Peyer's patch (tissue), 4 donors: ENCODE measurements around the gene SPATA4. TPM values are rescaled to one million over a fixed set of nuclear protein-coding genes. Genes with fewer than 3 reads are reported as not detected.

Experiments
- DNase-seq, 3 donors: peaks; one replicate each; pipeline ENCODE4 v3.0.0-alpha.2; 2017 to 2019
- H3K27ac ChIP-seq, 4 donors: fragments of 200-600 bp; sonication (generic); one replicate each; pipeline ENCODE4 v1.5.1; 2016 to 2019
- H3K27me3 ChIP-seq, 2 donors: fragments of 200-600 bp; sonication (generic); one replicate each; pipeline ENCODE4 v1.5.1; 2019
- H3K36me3 ChIP-seq, 3 donors: fragments of 200-600 bp; sonication (generic); one replicate each; pipeline ENCODE4 v1.5.1; 2016 to 2019
- H3K4me1 ChIP-seq, 4 donors: fragments of 200-600 bp; sonication (generic); one replicate each; pipeline ENCODE4 v1.5.1; 2016 to 2019
- H3K4me3 ChIP-seq, 4 donors: fragments of 200-600 bp; sonication (generic); 1 replicate in 3 of 4; 2 replicates in 1 of 4; pipeline ENCODE4 v1.5.1; 2016 to 2019; ENCODE audit warnings: mild to moderate bottlenecking in 1 of 4
- H3K9me3 ChIP-seq, 4 donors: fragments of 200-600 bp; sonication (generic); one replicate each; pipeline ENCODE4 v1.5.1; 2016 to 2019; ENCODE audit warnings: mild to moderate bottlenecking in 1 of 4
- POLR2A ChIP-seq, 2 donors: fragments of 450-650 bp; IDR thresholded peaks; one replicate each; pipeline ENCODE4 v1.5.1; 2017; ENCODE audit warnings: antibody characterized with exemption in 2 of 2, mild to moderate bottlenecking in 2 of 2, moderate library complexity in 2 of 2
- total RNA-seq, 4 donors: library from RNA; depleted of rRNA; stranded (reverse); fragments of >200 nt; gene quantifications; one replicate each; pipeline ENCODE4 v1.1.0, GENCODE V29; 2016
- TF ChIP-seq, protein P1 (sequence below), 6 experiments: fragments of 450-650 bp in 4 of 6; fragments of 200-600 bp in 2 of 6; sonication (generic) in 1 of 6; IDR thresholded peaks; one replicate each; pipeline ENCODE4 v1.5.1; 2017 to 2019; ENCODE audit warnings: antibody characterized with exemption in 6 of 6, mild to moderate bottlenecking in 3 of 6, moderate library complexity in 1 of 6

Gene SPATA4
- total RNA-seq, 4 donors from 2014 or later: not detected

GRCh38 chr4:176163041-176163440 is 32.3 kb downstream of the SPATA4 start:
- no peak overlapping the region for H3K4me3 ChIP-seq
- no peaks in the 10 kb centered on the region for H3K4me1 ChIP-seq
- no peaks in the 10 kb centered on the region for H3K36me3 ChIP-seq
- no peaks in the 10 kb centered on the region for H3K9me3 ChIP-seq
- no peak for TF ChIP-seq POLR2A (IDR thresholded peaks at IDR 0.05)
- TF ChIP-seq, protein P1, sequence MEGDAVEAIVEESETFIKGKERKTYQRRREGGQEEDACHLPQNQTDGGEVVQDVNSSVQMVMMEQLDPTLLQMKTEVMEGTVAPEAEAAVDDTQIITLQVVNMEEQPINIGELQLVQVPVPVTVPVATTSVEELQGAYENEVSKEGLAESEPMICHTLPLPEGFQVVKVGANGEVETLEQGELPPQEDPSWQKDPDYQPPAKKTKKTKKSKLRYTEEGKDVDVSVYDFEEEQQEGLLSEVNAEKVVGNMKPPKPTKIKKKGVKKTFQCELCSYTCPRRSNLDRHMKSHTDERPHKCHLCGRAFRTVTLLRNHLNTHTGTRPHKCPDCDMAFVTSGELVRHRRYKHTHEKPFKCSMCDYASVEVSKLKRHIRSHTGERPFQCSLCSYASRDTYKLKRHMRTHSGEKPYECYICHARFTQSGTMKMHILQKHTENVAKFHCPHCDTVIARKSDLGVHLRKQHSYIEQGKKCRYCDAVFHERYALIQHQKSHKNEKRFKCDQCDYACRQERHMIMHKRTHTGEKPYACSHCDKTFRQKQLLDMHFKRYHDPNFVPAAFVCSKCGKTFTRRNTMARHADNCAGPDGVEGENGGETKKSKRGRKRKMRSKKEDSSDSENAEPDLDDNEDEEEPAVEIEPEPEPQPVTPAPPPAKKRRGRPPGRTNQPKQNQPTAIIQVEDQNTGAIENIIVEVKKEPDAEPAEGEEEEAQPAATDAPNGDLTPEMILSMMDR (IDR thresholded peaks at IDR 0.05): no peak
- H3K27me3 ChIP-seq: no peaks in the 10 kb centered on the region
- DNase-seq: no peak
- no peak overlapping the region for H3K27ac ChIP-seq

GRCh38 chr4:176156656-176157055 is 38.7 kb downstream of the SPATA4 start:
- no peaks in the 10 kb centered on the region for H3K27me3 ChIP-seq
- H3K36me3 ChIP-seq: no peaks in the 10 kb centered on the region
- H3K9me3 ChIP-seq: no peaks in the 10 kb centered on the region
- no peak overlapping the region for H3K27ac ChIP-seq
- no peak for DNase-seq
- no peak overlapping the region for H3K4me3 ChIP-seq
- H3K4me1 ChIP-seq: no peaks in the 10 kb centered on the region
- TF ChIP-seq POLR2A (IDR thresholded peaks at IDR 0.05): no peak
- TF ChIP-seq, protein P1 (IDR thresholded peaks at IDR 0.05): no peak

DNA sequence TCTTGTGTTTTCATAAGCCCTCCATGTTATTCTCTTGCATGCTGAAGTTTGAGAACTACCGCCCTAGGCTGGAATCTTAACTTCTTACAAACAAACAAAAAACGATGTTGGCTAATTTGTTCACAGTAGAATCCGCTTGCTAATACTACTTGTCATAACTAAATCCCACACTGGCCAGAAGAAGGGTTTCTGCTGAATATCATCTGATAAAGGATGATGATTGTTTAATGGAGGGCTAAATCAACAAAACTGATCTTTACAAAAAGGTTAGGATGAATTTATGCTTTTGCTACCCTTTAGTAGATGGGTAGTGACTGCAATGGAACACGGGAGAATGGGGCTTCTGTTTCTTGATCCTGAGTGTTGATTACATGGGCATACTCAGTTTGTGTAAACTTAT is 42.3 kb downstream of the SPATA4 start:
- Histone ChIP-seq H3K4me1 (no peaks in the 10 kb centered on the region), H3K36me3 (no peaks in the 10 kb centered on the region), H3K4me3 (no peak overlapping the region), H3K27me3 (no peaks in the 10 kb centered on the region), H3K27ac (no peak overlapping the region), H3K9me3 (no peaks in the 10 kb centered on the region)
- DNase-seq: no peak
- no peak for TF ChIP-seq POLR2A (IDR thresholded peaks at IDR 0.05)
- TF ChIP-seq, protein P1 (IDR thresholded peaks at IDR 0.05): no peak

GRCh38 chr4:176150704-176151103 is 44.7 kb downstream of the SPATA4 start:
- TF ChIP-seq, protein P1 (IDR thresholded peaks at IDR 0.05): no peak
- TF ChIP-seq POLR2A (IDR thresholded peaks at IDR 0.05): no peak
- H3K27ac ChIP-seq: no peak overlapping the region
- H3K27me3 ChIP-seq: no peaks in the 10 kb centered on the region
- H3K36me3 ChIP-seq: no peaks in the 10 kb centered on the region
- H3K4me1 ChIP-seq: no peaks in the 10 kb centered on the region
- no peak for DNase-seq
- no peaks in the 10 kb centered on the region for H3K9me3 ChIP-seq
- H3K4me3 ChIP-seq: no peak overlapping the region

GRCh38 chr4:176150356-176150682 is 45.1 kb downstream of the SPATA4 start:
- H3K27ac ChIP-seq: no peak overlapping the region
- DNase-seq: no peak
- no peaks in the 10 kb centered on the region for H3K36me3 ChIP-seq
- no peaks in the 10 kb centered on the region for H3K4me1 ChIP-seq
- no peaks in the 10 kb centered on the region for H3K9me3 ChIP-seq
- TF ChIP-seq, protein P1 (IDR thresholded peaks at IDR 0.05): peak in 2 of 6 experiments; percentile 42 to 43
- TF ChIP-seq POLR2A (IDR thresholded peaks at IDR 0.05): no peak
- no peak overlapping the region for H3K4me3 ChIP-seq
- H3K27me3 ChIP-seq: no peaks in the 10 kb centered on the region

DNA sequence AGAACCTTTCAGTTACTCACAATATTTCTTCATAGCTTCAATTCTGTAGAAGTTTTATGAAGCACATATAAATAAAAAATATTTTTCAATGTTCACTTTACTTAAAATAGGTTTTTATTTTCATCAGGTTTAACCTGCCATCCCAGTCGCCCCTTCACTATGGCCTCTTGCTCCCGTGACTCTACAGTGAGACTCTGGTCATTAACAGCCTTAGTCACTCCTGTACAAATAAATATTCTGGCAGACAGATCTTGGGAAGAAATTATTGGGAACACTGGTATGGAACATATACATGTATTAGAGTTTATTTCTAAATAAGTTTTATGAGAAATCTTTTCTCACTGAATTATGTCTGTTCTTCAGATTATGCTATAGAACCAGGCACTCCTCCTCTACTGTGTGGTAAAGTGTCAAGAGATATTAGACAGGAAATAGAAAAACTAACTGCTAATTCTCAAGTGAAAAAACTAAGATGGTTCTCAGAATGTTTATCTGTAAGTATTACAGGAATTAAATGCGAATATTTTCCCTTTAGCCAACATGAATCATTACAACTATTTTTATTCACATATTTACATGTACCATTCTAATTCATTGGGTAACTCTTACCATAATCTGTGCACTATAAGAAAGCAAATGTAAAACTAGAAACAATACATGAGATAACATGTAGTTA is 45.6 kb downstream of the SPATA4 start:
- DNase-seq: no peak
- TF ChIP-seq, protein P1 (IDR thresholded peaks at IDR 0.05): no peak
- no peak for TF ChIP-seq POLR2A (IDR thresholded peaks at IDR 0.05)
- no peaks in the 10 kb centered on the region for H3K4me1 ChIP-seq
- H3K9me3 ChIP-seq: no peaks in the 10 kb centered on the region
- no peak overlapping the region for H3K27ac ChIP-seq
- no peaks in the 10 kb centered on the region for H3K27me3 ChIP-seq
- no peak overlapping the region for H3K4me3 ChIP-seq
- H3K36me3 ChIP-seq: no peaks in the 10 kb centered on the region
